H1 (cell line): Measurements from ENCODE around the gene STARD9. TPM values are rescaled to one million over a fixed set of nuclear protein-coding genes. Genes with fewer than 3 reads are reported as not detected.

Experiments
- CTCF ChIA-PET: fragments of 300-600 bp; sonication (Branson Sonifier 250); formaldehyde crosslinking; loops from one replicate; lab custom pipeline; 2021; ENCODE audit not compliant: partially characterized antibody; lab: Charles Lee
- POLR2A ChIA-PET: fragments of 300-600 bp; sonication (Branson Sonifier 250); formaldehyde crosslinking; loops from one replicate; lab custom pipeline; 2021; ENCODE audit warnings: inconsistent platforms; ENCODE audit not compliant: partially characterized antibody; lab: Charles Lee
- DNase-seq, 2 experiments: peaks; one replicate each; pipeline versions ENCODE4 v3.0.0 to v3.0.0-alpha.2; 2010 to 2022; ENCODE audit warnings: low spot score in 2 of 2, low read depth in 1 of 2, mixed read lengths in 1 of 2
- FAIRE-seq: peaks from 2 replicates; lab custom pipeline; 2011; peaks lifted over from hg19 to GRCh38; lab: Jason Lieb, UNC
- H2AFZ ChIP-seq: 2 replicates; pipeline ENCODE4 v1.8.1; 2012; ENCODE audit warnings: low read length, inconsistent platforms
- H2AK5ac ChIP-seq: 2 replicates; pipeline ENCODE4 v1.6.1; 2013; ENCODE audit warnings: low read depth, low read length
- H2BK120ac ChIP-seq: replicated peaks from 2 replicates; pipeline ENCODE3; 2013; ENCODE audit warnings: low read depth, low read length, inconsistent platforms
- H2BK12ac ChIP-seq: 2 replicates; pipeline ENCODE4 v1.6.1; 2013; ENCODE audit warnings: low read depth, low read length
- H2BK15ac ChIP-seq: 2 replicates; pipeline ENCODE4 v1.6.1; 2013; ENCODE audit warnings: low read length
- H2BK20ac ChIP-seq: 2 replicates; pipeline ENCODE4 v1.6.1; 2013; ENCODE audit warnings: low read length
- H2BK5ac ChIP-seq: 2 replicates; pipeline ENCODE4 v1.6.1; 2013; ENCODE audit warnings: low read depth, low read length
- H3K14ac ChIP-seq: 2 replicates; pipeline ENCODE4 v1.6.1; 2013; ENCODE audit warnings: inconsistent platforms; ENCODE audit not compliant: insufficient read length
- H3K18ac ChIP-seq: 2 replicates; pipeline ENCODE4 v1.6.1; 2013; ENCODE audit warnings: low read length; ENCODE audit errors: extremely low read depth
- H3K23ac ChIP-seq: 2 replicates; pipeline ENCODE4 v1.6.1; 2013; ENCODE audit warnings: inconsistent platforms; ENCODE audit not compliant: insufficient read length
- H3K23me2 ChIP-seq: 2 replicates; pipeline ENCODE4 v1.6.1; 2013; ENCODE audit warnings: low read depth, low read length
- H3K27ac ChIP-seq: 2 replicates; pipeline ENCODE4 v1.6.1; 2011; ENCODE audit warnings: low read depth, low read length, inconsistent platforms
- H3K27me3 ChIP-seq, 4 experiments: replicated peaks in 1 of 4; 1 replicate in 1 of 4; 2 replicates in 3 of 4; pipeline versions ENCODE4 v1.6.1 to v1.8.1; 2011 to 2013; ENCODE audit warnings: low read length in 3 of 4, mild to moderate bottlenecking in 3 of 4, inconsistent platforms in 2 of 4, mixed read lengths in 2 of 4, moderate library complexity in 1 of 4; ENCODE audit not compliant: control insufficient read depth in 3 of 4, insufficient read depth in 3 of 4; ENCODE audit errors: extremely low read depth in 1 of 4
- H3K36me3 ChIP-seq, 4 experiments: 2 replicates each; pipeline versions ENCODE4 v1.6.1 to v1.8.1; 2011 to 2013; ENCODE audit warnings: mild to moderate bottlenecking in 4 of 4, low read length in 3 of 4, moderate library complexity in 2 of 4, control low read depth in 1 of 4, inconsistent platforms in 1 of 4; ENCODE audit not compliant: insufficient read depth in 4 of 4, control insufficient read depth in 2 of 4
- H3K4ac ChIP-seq: replicated peaks from 2 replicates; pipeline ENCODE3; 2013; ENCODE audit warnings: low read length, low read depth, mixed read lengths, inconsistent platforms; ENCODE audit not compliant: insufficient read length
- H3K4me1 ChIP-seq, 4 experiments: replicated peaks in 1 of 4; 1 replicate in 1 of 4; 2 replicates in 3 of 4; pipeline versions ENCODE4 v1.6.1 to v1.8.1; 2011 to 2013; ENCODE audit warnings: low read length in 3 of 4, inconsistent platforms in 2 of 4, mixed read lengths in 1 of 4; ENCODE audit not compliant: insufficient read depth in 4 of 4, control insufficient read depth in 3 of 4
- H3K4me2 ChIP-seq, 2 experiments: 2 replicates each; pipeline versions ENCODE4 v1.6.1 to v1.8.1; 2011 to 2013; ENCODE audit warnings: low read depth in 2 of 2, low read length in 2 of 2, control low read depth in 1 of 2, inconsistent platforms in 1 of 2, mild to moderate bottlenecking in 1 of 2; ENCODE audit not compliant: insufficient read depth in 1 of 2
- H3K4me3 ChIP-seq, 4 experiments: fragments of 200-600, 300-600 bp in 1 of 4; sonication (generic), shearing (Covaris generic), sonication (Bioruptor Twin) in 1 of 4; 2 replicates each; pipeline versions ENCODE4 v1.5.1 to v1.8.1; 2011 to 2016; ENCODE audit warnings: low read length in 4 of 4, low read depth in 3 of 4, control low read depth in 2 of 4, inconsistent platforms in 2 of 4, mild to moderate bottlenecking in 2 of 4, mixed read lengths in 1 of 4, moderate library complexity in 1 of 4; ENCODE audit not compliant: insufficient read depth in 2 of 4; ENCODE audit errors: extremely low read depth in 1 of 4
- H3K56ac ChIP-seq: replicated peaks from 2 replicates; pipeline ENCODE3; 2013; ENCODE audit warnings: low read depth, mild to moderate bottlenecking, mixed read lengths, low read length, inconsistent platforms; ENCODE audit not compliant: insufficient read length
- H3K79me1 ChIP-seq: 2 replicates; pipeline ENCODE4 v1.6.1; 2013; ENCODE audit warnings: low read depth, low read length, control low read depth
- H3K79me2 ChIP-seq, 2 experiments: 2 replicates each; pipeline versions ENCODE4 v1.6.1 to v1.8.1; 2012 to 2013; ENCODE audit warnings: low read length in 2 of 2, mild to moderate bottlenecking in 2 of 2, inconsistent platforms in 1 of 2; ENCODE audit not compliant: insufficient read depth in 2 of 2, control insufficient read depth in 1 of 2
- H3K9ac ChIP-seq, 4 experiments: replicated peaks in 1 of 4; 1 replicate in 1 of 4; 2 replicates in 3 of 4; pipeline versions ENCODE4 v1.6.1 to v1.8.1; 2011 to 2013; ENCODE audit warnings: low read depth in 3 of 4, low read length in 3 of 4, control low read depth in 2 of 4, mild to moderate bottlenecking in 2 of 4, moderate library complexity in 2 of 4, inconsistent platforms in 1 of 4; ENCODE audit errors: extremely low read depth in 1 of 4
- H3K9me3 ChIP-seq, 2 experiments: 2 replicates each; pipeline versions ENCODE4 v1.6.1 to v1.8.1; 2012 to 2013; ENCODE audit warnings: mild to moderate bottlenecking in 2 of 2, moderate library complexity in 2 of 2, control low read depth in 1 of 2, inconsistent platforms in 1 of 2, low read depth in 1 of 2, low read length in 1 of 2, mixed read lengths in 1 of 2; ENCODE audit not compliant: insufficient read depth in 2 of 2
- H4K20me1 ChIP-seq, 2 experiments: replicated peaks in 1 of 2; 2 replicates each; pipeline versions ENCODE3 to v1.8.1; 2011 to 2013; ENCODE audit warnings: inconsistent platforms in 2 of 2, low read length in 2 of 2, mild to moderate bottlenecking in 1 of 2; ENCODE audit not compliant: insufficient read depth in 2 of 2, control insufficient read depth in 1 of 2
- H4K5ac ChIP-seq: 2 replicates; pipeline ENCODE4 v1.6.1; 2013; ENCODE audit warnings: low read length, low read depth, mixed read lengths, inconsistent platforms; ENCODE audit not compliant: insufficient read length
- H4K8ac ChIP-seq: 2 replicates; pipeline ENCODE4 v1.8.0; 2013; ENCODE audit warnings: mild to moderate bottlenecking, moderate library complexity, low read length, inconsistent platforms; ENCODE audit not compliant: insufficient read depth; ENCODE audit errors: extremely low read depth
- H4K91ac ChIP-seq: replicated peaks from 2 replicates; pipeline ENCODE3; 2013; ENCODE audit warnings: low read length, mixed read lengths, inconsistent platforms; ENCODE audit not compliant: insufficient read length
- TBP ChIP-seq: IDR thresholded peaks from 2 replicates; pipeline ENCODE4 v1.6.1; 2011; ENCODE audit warnings: low read depth, low read length, improper control_type of control experiment
- USF2 ChIP-seq: IDR thresholded peaks from 2 replicates; pipeline ENCODE4 v1.6.1; 2011; ENCODE audit warnings: low read length, improper control_type of control experiment
- WGBS, 2 experiments: shearing (Covaris generic) in 1 of 2; methylation state at CpG; one replicate each; pipeline versions ENCODE4 v1.1.6 to v1.1.7; 2013 to 2015; ENCODE audit warnings: low lambda C conversion rate in 2 of 2, mixed read lengths in 2 of 2, inconsistent platforms in 1 of 2, low coverage in 1 of 2, missing lambda C conversion rate in 1 of 2; ENCODE audit not compliant: insufficient replicate concordance in 2 of 2, insufficient coverage in 1 of 2, insufficient read length in 1 of 2; ENCODE audit errors: extremely low coverage in 1 of 2, missing lambda C conversion rate in 1 of 2; 5-methylcytosine and 5-hydroxymethylcytosine counted together
- polyA plus RNA-seq, 7 experiments: library from polyadenylated mRNA; depleted of rRNA in 3 of 7; stranded (reverse) in 5 of 7; unstranded in 2 of 7; fragments of >200 nt in 5 of 7; fragments of 200-250 nt in 2 of 7; gene quantifications; 1 replicate in 5 of 7; 2 replicates in 1 of 7; 4 replicates in 1 of 7; pipeline versions ENCODE4 v1.2.1 to v1.2.3, GENCODE V29; 2011 to 2013; ENCODE audit warnings: missing spikeins in 2 of 7, mixed read lengths in 2 of 7
- total RNA-seq: library from RNA; stranded (reverse); fragmentation: NEBNext Ultra II Directional; extraction: Animal tissue kit (Norgen Biotek cat#: 25700); gene quantifications from 2 replicates; pipeline ENCODE4 v1.2.1, GENCODE V29; 2021

Gene STARD9
- total and polyA plus RNA-seq, 2 of the 8 experiments (the other 6 are each of a cell fraction or from before 2014, with no cell fraction given) = 2.8 to 7.0 TPM

- no peak overlapping the region for H2BK120ac ChIP-seq
- H2BK5ac ChIP-seq = no peak overlapping the region
- no peak overlapping the region for H3K18ac ChIP-seq
- H3K14ac ChIP-seq = no peak overlapping the region
- WGBS, 2 experiments = 74% methylated on average over 1 of the region's 1 CpG; no CpG with 5 or more reads in 1 of the 2 experiments
- ChIA-PET CTCF (interaction anchor here (0.6 kb wide), 1 partner anchor 78 kb away, joined by 3 read pairs; no protein-coding TSS in a partner anchor), POLR2A (interaction anchor here (0.9 to 2.4 kb wide), 2 partner anchors 11 to 15 kb away, joined by 3 to 11 read pairs; partner anchors contain the start of genes HAUS2 and LRRC57)
- no peak overlapping the region for H4K8ac ChIP-seq
- H3K23ac ChIP-seq = no peak overlapping the region
- H3K27me3 ChIP-seq = no peaks in the 10 kb centered on the region
- no peaks in the 10 kb centered on the region for H4K20me1 ChIP-seq
- H3K27ac ChIP-seq = no peak overlapping the region
- H3K4me3 ChIP-seq = no peak overlapping the region
- FAIRE-seq (no peak), DNase-seq (no peak)
- H3K36me3 ChIP-seq = peaks cover 4 to 41% (median 14%) of the 10 kb centered on the region in 4 experiments; a peak in 6 of 8 replicates
- no peaks in the 10 kb centered on the region for H3K79me2 ChIP-seq
- no peak overlapping the region for H4K91ac ChIP-seq
- no peaks in the 10 kb centered on the region for H3K79me1 ChIP-seq
- H3K23me2 ChIP-seq = no peaks in the 10 kb centered on the region
- no peak overlapping the region for H3K4me2 ChIP-seq
- H4K5ac ChIP-seq = no peak overlapping the region
- H3K4me1 ChIP-seq = no peaks in the 10 kb centered on the region
- no peak overlapping the region for H2AFZ ChIP-seq
- H3K9me3 ChIP-seq = no peaks in the 10 kb centered on the region
- H3K4ac ChIP-seq = no peak overlapping the region
- H2AK5ac ChIP-seq = no peak overlapping the region
- H2BK15ac ChIP-seq = no peak overlapping the region
- H2BK20ac ChIP-seq = no peak overlapping the region
- TF ChIP-seq USF2 (no peak), TBP (no peak)
- no peak overlapping the region for H2BK12ac ChIP-seq
- no peak overlapping the region for H3K9ac ChIP-seq
- H3K56ac ChIP-seq = no peak overlapping the region
These were observed 42.2 kb upstream of the STARD9 start for GRCh38 chr15:42533246-42533645.
